Uterus (tissue), 2 donors: Measurements from ENCODE around the gene SYNE1.
"Not testable (repeated sequence)": the region's sequence is repeated elsewhere in the genome, so short reads cannot be mapped to it uniquely, and the experiment has no call there.

Experiments
- CTCF ChIP-seq, 4 experiments: fragments of 200-600 bp in 2 of 4; fragments of 450-650 bp in 2 of 4; sonication (generic) in 2 of 4; IDR thresholded peaks; one replicate each; pipeline ENCODE4 v1.5.1; 2016 to 2019; ENCODE audit warnings: antibody characterized with exemption in 4 of 4, mild to moderate bottlenecking in 2 of 4, moderate library complexity in 1 of 4
- POLR2A ChIP-seq, 2 donors: fragments of 450-650 bp; IDR thresholded peaks; one replicate each; pipeline ENCODE4 v1.6.1; 2016; ENCODE audit warnings: antibody characterized with exemption in 2 of 2, mild to moderate bottlenecking in 1 of 2, moderate library complexity in 1 of 2

DNA sequence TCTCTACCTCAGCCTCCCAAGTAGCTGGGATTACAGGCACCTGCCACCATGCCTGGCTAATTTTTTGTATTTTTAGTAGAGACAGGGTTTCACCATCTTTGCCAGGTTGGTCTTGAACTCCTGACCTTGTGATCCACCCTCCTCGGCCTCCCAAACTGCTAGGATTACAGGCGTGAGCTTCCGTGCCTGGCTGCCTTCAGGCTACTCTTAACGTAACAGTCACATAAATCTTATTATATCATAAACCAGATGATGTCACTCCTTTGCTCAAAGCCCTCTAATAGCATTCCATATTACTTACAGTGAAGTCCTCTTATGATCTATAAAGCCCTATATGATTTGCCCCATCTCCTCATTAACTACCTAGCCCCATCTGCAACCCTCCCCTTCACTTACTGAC lies 9.6 kb upstream of the SYNE1 start:
- TF ChIP-seq POLR2A, CTCF (IDR thresholded peaks at IDR 0.05): not testable (repeated sequence)
